HEK293T (cell line): ENCODE results near the gene WASHC2C.
"Not testable (repeated sequence)": the region's sequence is repeated elsewhere in the genome, so short reads cannot be mapped to it uniquely, and the experiment has no call there.

ENCODE experiments used
- ARNT ChIP-seq: fragments of 450-650 bp; IDR thresholded peaks from 2 replicates; pipeline ENCODE4 v1.6.1; 2017; ENCODE audit warnings: mild to moderate bottlenecking
- BHLHE40 ChIP-seq: fragments of 450-650 bp; IDR thresholded peaks from 2 replicates; pipeline ENCODE4 v1.6.1; 2016; ENCODE audit warnings: mild to moderate bottlenecking, moderate library complexity, borderline replicate concordance
- ELF4 ChIP-seq: fragments of 450-650 bp; IDR thresholded peaks from 2 replicates; pipeline ENCODE4 v1.6.1; 2017; ENCODE audit warnings: antibody characterized with exemption
- FOXA1 ChIP-seq: fragments of 450-650 bp; IDR thresholded peaks from 2 replicates; pipeline ENCODE4 v1.6.1; 2016; ENCODE audit warnings: mild to moderate bottlenecking
- HDGF ChIP-seq: fragments of 450-650 bp; IDR thresholded peaks from 2 replicates; pipeline ENCODE4 v1.6.1; 2017; ENCODE audit warnings: antibody characterized with exemption, borderline replicate concordance
- L3MBTL2 ChIP-seq: fragments of 450-650 bp; conservative IDR thresholded peaks from 2 replicates; pipeline ENCODE4 v1.6.1; 2016; ENCODE audit warnings: mild to moderate bottlenecking
- SP1 ChIP-seq: fragments of 450-650 bp; IDR thresholded peaks from 2 replicates; pipeline ENCODE4 v1.6.1; 2017
- SUZ12 ChIP-seq: fragments of 450-650 bp; IDR thresholded peaks from 2 replicates; pipeline ENCODE4 v1.6.1; 2016; ENCODE audit warnings: mild to moderate bottlenecking
- ZNF384 ChIP-seq: fragments of 450-650 bp; IDR thresholded peaks from 2 replicates; pipeline ENCODE4 v1.6.1; 2016

GRCh38 chr10:45678467-45678866 is 48.6 kb upstream of the WASHC2C start:
- not testable (repeated sequence) for TF ChIP-seq HDGF, BHLHE40, ARNT, SP1, ZNF384, SUZ12, FOXA1, ELF4, L3MBTL2
